HepG2 (cell line): ENCODE data around the gene ARAP3. TPM values are rescaled to one million over a fixed set of nuclear protein-coding genes. Genes with fewer than 3 reads are reported as not detected.
A peak's percentile ranks its signal among the peaks of the same experiment; 100 is the strongest.

ENCODE experiments used
- CHD4 ChIP-seq: fragments of 200-600 bp; sonication (generic); IDR thresholded peaks from 2 replicates; pipeline ENCODE4 v1.7.0; 2017; ENCODE audit warnings: mild to moderate bottlenecking, low read length, borderline replicate concordance
- ELF3 ChIP-seq: IDR thresholded peaks from 2 replicates; pipeline ENCODE4 v1.6.1; 2016; ENCODE audit warnings: missing genetic modification reagents, missing compliant biosample characterization
- FOXA1 ChIP-seq, 2 experiments: fragments of 450-650 bp in 1 of 2; sonication (generic) in 1 of 2; formaldehyde crosslinking in 1 of 2; IDR thresholded peaks; 2 replicates each; pipeline versions ENCODE4 v1.4.0 to v1.6.1; 2016 to 2020; ENCODE audit warnings: missing genetic modification reagents in 1 of 2
- HMG20A ChIP-seq: IDR thresholded peaks from 2 replicates; pipeline ENCODE4 v1.6.1; 2016; ENCODE audit warnings: borderline replicate concordance
- HMG20B ChIP-seq: conservative IDR thresholded peaks from 2 replicates; pipeline ENCODE4 v1.6.1; 2016; ENCODE audit warnings: missing genetic modification reagents, missing compliant biosample characterization
- MED8 ChIP-seq: sonication (generic); formaldehyde crosslinking; IDR thresholded peaks from 2 replicates; pipeline ENCODE4 v1.8.1; 2023; ENCODE audit warnings: mild to moderate bottlenecking, missing genetic modification reagents; ENCODE audit not compliant: insufficient replicate concordance
- NR2F1 ChIP-seq, 2 experiments: fragments of 450-650 bp in 1 of 2; formaldehyde crosslinking in 1 of 2; IDR thresholded peaks; 2 replicates each; pipeline versions ENCODE4 v1.5.0 to v1.6.1; 2016 to 2020; ENCODE audit warnings: mild to moderate bottlenecking in 1 of 2, missing compliant biosample characterization in 1 of 2, missing genetic modification reagents in 1 of 2, moderate library complexity in 1 of 2
- PAWR ChIP-seq: sonication (generic); formaldehyde crosslinking; IDR thresholded peaks from 2 replicates; pipeline ENCODE4 v1.4.0; 2020; ENCODE audit warnings: missing genetic modification reagents, mild to moderate bottlenecking, borderline replicate concordance
- PHF21A ChIP-seq: sonication (generic); formaldehyde crosslinking; IDR thresholded peaks from 2 replicates; pipeline ENCODE4 v1.5.0; 2020; ENCODE audit warnings: mild to moderate bottlenecking, missing genetic modification reagents
- U2AF1 ChIP-seq: fragments of 200-400 bp; formaldehyde crosslinking; optimal IDR thresholded peaks from 2 replicates; pipeline ENCODE3; 2017; ENCODE audit warnings: mild to moderate bottlenecking, low read depth, low read length
- ZNF460 ChIP-seq: sonication (generic); formaldehyde crosslinking; IDR thresholded peaks from 2 replicates; pipeline ENCODE4 v1.5.1; 2020; ENCODE audit warnings: missing genetic modification reagents, mild to moderate bottlenecking, borderline replicate concordance
- ZNF614 ChIP-seq: IDR thresholded peaks from 2 replicates; pipeline ENCODE4 v1.6.1; 2018; ENCODE audit warnings: missing biosample characterization, missing genetic modification reagents, inconsistent platforms, borderline replicate concordance
- ZNF883 ChIP-seq: sonication (generic); formaldehyde crosslinking; IDR thresholded peaks from 2 replicates; pipeline ENCODE4 v1.5.1; 2020; ENCODE audit warnings: mild to moderate bottlenecking, missing genetic modification reagents; ENCODE audit errors: not compliant biosample characterization
- polyA plus RNA-seq, 8 experiments: library from polyadenylated mRNA; depleted of rRNA in 3 of 8; stranded (reverse) in 7 of 8; unstranded in 1 of 8; fragments of >200 nt; fragmentation: Illumina TruSeq in 4 of 8; extraction: Trizol in 4 of 8; gene quantifications; 2 replicates each; pipeline versions ENCODE4 v1.2.1 to v1.2.3, GENCODE V29; 2011 to 2016; ENCODE audit warnings: low read depth in 4 of 8, missing spikeins in 1 of 8, mixed read lengths in 1 of 8; ENCODE audit not compliant: insufficient read depth in 1 of 8
- total RNA-seq, 5 experiments: library from RNA; depleted of rRNA; stranded (reverse); fragments of >200 nt; fragmentation: Illumina TruSeq; extraction: Trizol; gene quantifications; 2 replicates each; pipeline ENCODE4 v1.2.3, GENCODE V29; 2016; ENCODE audit warnings: low read depth in 1 of 5
- TF ChIP-seq, protein P1 (sequence below): sonication (generic); formaldehyde crosslinking; IDR thresholded peaks from 2 replicates; pipeline ENCODE4 v1.5.1; 2020; ENCODE audit warnings: missing genetic modification reagents, mild to moderate bottlenecking, borderline replicate concordance
- TF ChIP-seq, protein P2 (sequence below): sonication (generic); formaldehyde crosslinking; IDR thresholded peaks from 2 replicates; pipeline ENCODE4 v1.5.0; 2020; ENCODE audit warnings: mild to moderate bottlenecking, missing genetic modification reagents, borderline replicate concordance
- TF ChIP-seq, protein P3 (sequence below): sonication (generic); formaldehyde crosslinking; IDR thresholded peaks from 2 replicates; pipeline ENCODE4 v1.4.0; 2020; ENCODE audit warnings: missing genetic modification reagents

The ARAP3 gene
- total and polyA plus RNA-seq, 2 of the 13 experiments (the other 11 are each of a cell fraction or from before 2014, with no cell fraction given) = 0.25 TPM; not detected in 1

DNA sequence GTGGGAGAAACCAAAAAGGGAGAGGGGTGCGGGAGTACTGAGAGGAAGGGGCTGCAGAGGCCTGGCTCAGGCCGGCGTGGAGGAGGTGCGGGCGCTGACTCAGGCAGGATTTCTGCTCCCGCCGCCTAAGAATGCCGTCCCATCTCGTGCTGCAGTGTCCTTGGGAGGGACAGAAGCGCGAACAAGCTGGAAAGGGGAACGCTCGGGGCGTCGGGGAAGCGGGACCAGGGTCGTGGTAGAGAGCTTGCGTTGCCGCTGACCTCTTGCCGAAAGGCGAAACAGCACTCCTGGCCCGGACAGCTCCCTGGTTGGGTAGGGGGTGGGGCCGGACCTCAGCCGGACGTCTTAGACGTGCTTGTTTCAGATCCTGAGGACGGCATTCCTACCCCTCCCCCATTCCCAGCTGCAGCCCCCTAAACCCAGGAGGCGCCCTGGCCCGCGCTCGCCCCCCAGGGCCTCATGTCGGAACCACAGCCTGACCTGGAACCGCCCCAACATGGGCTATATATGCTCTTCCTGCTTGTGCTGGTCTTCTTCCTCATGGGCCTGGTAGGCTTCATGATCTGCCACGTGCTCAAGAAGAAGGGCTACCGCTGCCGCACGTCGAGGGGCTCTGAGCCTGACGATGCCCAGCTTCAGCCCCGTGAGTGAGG lies 44.1 kb downstream of the ARAP3 start (continued):
- TF ChIP-seq PHF21A (CRISPR knock-in tag) = no peak; the same call in 1 of the 2 replicates
- TF ChIP-seq, protein P1, sequence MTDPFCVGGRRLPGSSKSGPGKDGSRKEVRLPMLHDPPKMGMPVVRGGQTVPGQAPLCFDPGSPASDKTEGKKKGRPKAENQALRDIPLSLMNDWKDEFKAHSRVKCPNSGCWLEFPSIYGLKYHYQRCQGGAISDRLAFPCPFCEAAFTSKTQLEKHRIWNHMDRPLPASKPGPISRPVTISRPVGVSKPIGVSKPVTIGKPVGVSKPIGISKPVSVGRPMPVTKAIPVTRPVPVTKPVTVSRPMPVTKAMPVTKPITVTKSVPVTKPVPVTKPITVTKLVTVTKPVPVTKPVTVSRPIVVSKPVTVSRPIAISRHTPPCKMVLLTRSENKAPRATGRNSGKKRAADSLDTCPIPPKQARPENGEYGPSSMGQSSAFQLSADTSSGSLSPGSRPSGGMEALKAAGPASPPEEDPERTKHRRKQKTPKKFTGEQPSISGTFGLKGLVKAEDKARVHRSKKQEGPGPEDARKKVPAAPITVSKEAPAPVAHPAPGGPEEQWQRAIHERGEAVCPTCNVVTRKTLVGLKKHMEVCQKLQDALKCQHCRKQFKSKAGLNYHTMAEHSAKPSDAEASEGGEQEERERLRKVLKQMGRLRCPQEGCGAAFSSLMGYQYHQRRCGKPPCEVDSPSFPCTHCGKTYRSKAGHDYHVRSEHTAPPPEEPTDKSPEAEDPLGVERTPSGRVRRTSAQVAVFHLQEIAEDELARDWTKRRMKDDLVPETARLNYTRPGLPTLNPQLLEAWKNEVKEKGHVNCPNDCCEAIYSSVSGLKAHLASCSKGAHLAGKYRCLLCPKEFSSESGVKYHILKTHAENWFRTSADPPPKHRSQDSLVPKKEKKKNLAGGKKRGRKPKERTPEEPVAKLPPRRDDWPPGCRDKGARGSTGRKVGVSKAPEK (CRISPR knock-in tag) = no peak
- TF ChIP-seq HMG20A (CRISPR knock-in tag) = no peak
- TF ChIP-seq MED8 (CRISPR knock-in tag) = no peak
- no peak for TF ChIP-seq U2AF1
- no peak for TF ChIP-seq NR2F1 (CRISPR knock-in tag; IDR thresholded peaks at IDR 0.05)
- no peak for TF ChIP-seq PAWR (CRISPR knock-in tag)
- TF ChIP-seq FOXA1 (IDR thresholded peaks at IDR 0.05) = no peak
- TF ChIP-seq FOXA1 (CRISPR knock-in tag; IDR thresholded peaks at IDR 0.05) = no peak
- TF ChIP-seq, protein P2, sequence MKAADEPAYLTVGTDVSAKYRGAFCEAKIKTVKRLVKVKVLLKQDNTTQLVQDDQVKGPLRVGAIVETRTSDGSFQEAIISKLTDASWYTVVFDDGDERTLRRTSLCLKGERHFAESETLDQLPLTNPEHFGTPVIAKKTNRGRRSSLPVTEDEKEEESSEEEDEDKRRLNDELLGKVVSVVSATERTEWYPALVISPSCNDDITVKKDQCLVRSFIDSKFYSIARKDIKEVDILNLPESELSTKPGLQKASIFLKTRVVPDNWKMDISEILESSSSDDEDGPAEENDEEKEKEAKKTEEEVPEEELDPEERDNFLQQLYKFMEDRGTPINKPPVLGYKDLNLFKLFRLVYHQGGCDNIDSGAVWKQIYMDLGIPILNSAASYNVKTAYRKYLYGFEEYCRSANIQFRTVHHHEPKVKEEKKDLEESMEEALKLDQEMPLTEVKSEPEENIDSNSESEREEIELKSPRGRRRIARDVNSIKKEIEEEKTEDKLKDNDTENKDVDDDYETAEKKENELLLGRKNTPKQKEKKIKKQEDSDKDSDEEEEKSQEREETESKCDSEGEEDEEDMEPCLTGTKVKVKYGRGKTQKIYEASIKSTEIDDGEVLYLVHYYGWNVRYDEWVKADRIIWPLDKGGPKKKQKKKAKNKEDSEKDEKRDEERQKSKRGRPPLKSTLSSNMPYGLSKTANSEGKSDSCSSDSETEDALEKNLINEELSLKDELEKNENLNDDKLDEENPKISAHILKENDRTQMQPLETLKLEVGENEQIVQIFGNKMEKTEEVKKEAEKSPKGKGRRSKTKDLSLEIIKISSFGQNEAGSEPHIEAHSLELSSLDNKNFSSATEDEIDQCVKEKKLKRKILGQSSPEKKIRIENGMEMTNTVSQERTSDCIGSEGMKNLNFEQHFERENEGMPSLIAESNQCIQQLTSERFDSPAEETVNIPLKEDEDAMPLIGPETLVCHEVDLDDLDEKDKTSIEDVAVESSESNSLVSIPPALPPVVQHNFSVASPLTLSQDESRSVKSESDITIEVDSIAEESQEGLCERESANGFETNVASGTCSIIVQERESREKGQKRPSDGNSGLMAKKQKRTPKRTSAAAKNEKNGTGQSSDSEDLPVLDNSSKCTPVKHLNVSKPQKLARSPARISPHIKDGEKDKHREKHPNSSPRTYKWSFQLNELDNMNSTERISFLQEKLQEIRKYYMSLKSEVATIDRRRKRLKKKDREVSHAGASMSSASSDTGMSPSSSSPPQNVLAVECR (CRISPR knock-in tag) = peak; percentile 54; the same call in 1 of the 2 replicates
- no peak for TF ChIP-seq CHD4
- TF ChIP-seq ZNF883 (CRISPR knock-in tag) = no peak
- no peak for TF ChIP-seq ZNF460
- TF ChIP-seq ELF3 (CRISPR knock-in tag) = no peak
- TF ChIP-seq ZNF614 (CRISPR knock-in tag) = no peak
- TF ChIP-seq HMG20B (CRISPR knock-in tag) = no peak
- TF ChIP-seq, protein P3, sequence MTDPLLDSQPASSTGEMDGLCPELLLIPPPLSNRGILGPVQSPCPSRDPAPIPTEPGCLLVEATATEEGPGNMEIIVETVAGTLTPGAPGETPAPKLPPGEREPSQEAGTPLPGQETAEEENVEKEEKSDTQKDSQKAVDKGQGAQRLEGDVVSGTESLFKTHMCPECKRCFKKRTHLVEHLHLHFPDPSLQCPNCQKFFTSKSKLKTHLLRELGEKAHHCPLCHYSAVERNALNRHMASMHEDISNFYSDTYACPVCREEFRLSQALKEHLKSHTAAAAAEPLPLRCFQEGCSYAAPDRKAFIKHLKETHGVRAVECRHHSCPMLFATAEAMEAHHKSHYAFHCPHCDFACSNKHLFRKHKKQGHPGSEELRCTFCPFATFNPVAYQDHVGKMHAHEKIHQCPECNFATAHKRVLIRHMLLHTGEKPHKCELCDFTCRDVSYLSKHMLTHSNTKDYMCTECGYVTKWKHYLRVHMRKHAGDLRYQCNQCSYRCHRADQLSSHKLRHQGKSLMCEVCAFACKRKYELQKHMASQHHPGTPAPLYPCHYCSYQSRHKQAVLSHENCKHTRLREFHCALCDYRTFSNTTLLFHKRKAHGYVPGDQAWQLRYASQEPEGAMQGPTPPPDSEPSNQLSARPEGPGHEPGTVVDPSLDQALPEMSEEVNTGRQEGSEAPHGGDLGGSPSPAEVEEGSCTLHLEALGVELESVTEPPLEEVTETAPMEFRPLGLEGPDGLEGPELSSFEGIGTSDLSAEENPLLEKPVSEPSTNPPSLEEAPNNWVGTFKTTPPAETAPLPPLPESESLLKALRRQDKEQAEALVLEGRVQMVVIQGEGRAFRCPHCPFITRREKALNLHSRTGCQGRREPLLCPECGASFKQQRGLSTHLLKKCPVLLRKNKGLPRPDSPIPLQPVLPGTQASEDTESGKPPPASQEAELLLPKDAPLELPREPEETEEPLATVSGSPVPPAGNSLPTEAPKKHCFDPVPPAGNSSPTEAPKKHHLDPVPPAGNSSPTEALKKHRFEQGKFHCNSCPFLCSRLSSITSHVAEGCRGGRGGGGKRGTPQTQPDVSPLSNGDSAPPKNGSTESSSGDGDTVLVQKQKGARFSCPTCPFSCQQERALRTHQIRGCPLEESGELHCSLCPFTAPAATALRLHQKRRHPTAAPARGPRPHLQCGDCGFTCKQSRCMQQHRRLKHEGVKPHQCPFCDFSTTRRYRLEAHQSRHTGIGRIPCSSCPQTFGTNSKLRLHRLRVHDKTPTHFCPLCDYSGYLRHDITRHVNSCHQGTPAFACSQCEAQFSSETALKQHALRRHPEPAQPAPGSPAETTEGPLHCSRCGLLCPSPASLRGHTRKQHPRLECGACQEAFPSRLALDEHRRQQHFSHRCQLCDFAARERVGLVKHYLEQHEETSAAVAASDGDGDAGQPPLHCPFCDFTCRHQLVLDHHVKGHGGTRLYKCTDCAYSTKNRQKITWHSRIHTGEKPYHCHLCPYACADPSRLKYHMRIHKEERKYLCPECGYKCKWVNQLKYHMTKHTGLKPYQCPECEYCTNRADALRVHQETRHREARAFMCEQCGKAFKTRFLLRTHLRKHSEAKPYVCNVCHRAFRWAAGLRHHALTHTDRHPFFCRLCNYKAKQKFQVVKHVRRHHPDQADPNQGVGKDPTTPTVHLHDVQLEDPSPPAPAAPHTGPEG = no peak
